ENCODE data around the gene DUSP12.
"Not testable (repeated sequence)": the region's sequence is repeated elsewhere in the genome, so short reads cannot be mapped to it uniquely, and the experiment has no call there.

The DUSP12 gene

GRCh38 chr1:161728376-161729226, 21.0 kb upstream of the DUSP12 start:
- no peak for DNase-seq

- DNase-seq = peak; percentile 56
Observed at GRCh38 chr1:161730050-161730564, 19.5 kb upstream of the DUSP12 start.

- no peak for DNase-seq
Observed at GRCh38 chr1:161731241-161731640, 18.3 kb upstream of the DUSP12 start.

GRCh38 chr1:161731981-161732718, 17.4 kb upstream of the DUSP12 start:
- no peak for DNase-seq

GRCh38 chr1:161733526-161733925, 16.1 kb upstream of the DUSP12 start:
- DNase-seq = no peak

- DNase-seq = no peak
Observed at GRCh38 chr1:161735837-161736236, 13.7 kb upstream of the DUSP12 start.

- peak; percentile 57 for DNase-seq
Observed at GRCh38 chr1:161736335-161736969, 13.1 kb upstream of the DUSP12 start.

- DNase-seq = no peak
Observed at GRCh38 chr1:161737625-161738024, 12.0 kb upstream of the DUSP12 start.

GRCh38 chr1:161738627-161739287, 10.8 kb upstream of the DUSP12 start:
- DNase-seq = peak; percentile 71

GRCh38 chr1:161739865-161740566, 9.6 kb upstream of the DUSP12 start:
- DNase-seq = no peak

GRCh38 chr1:161740921-161741320, 8.7 kb upstream of the DUSP12 start:
- DNase-seq = no peak

- no peak for DNase-seq
Observed at GRCh38 chr1:161743231-161743630, 6.4 kb upstream of the DUSP12 start.

- DNase-seq = no peak
Observed at GRCh38 chr1:161747801-161748200, 1.8 kb upstream of the DUSP12 start.

- no peak for DNase-seq
Observed at GRCh38 chr1:161763522-161764098, 14.0 kb downstream of the DUSP12 start.

GRCh38 chr1:161766102-161766981, 16.8 kb downstream of the DUSP12 start, which contains the start of gene ATF6:
Gene ATF6, plus strand, starts transcription at chr1:161766320. Its CDS starts 41 bp downstream, at chr1:161766361.
- peak; percentile 85 for DNase-seq

- no peak for DNase-seq
Observed at GRCh38 chr1:161768461-161768860, 18.9 kb downstream of the DUSP12 start.

- no peak for DNase-seq
Observed at GRCh38 chr1:161768986-161769672, 19.5 kb downstream of the DUSP12 start.

GRCh38 chr1:161769673-161770045, 20.1 kb downstream of the DUSP12 start:
- not testable (repeated sequence) for DNase-seq

GRCh38 chr1:161770250-161770649, 20.7 kb downstream of the DUSP12 start:
- DNase-seq = no peak

GRCh38 chr1:161771161-161771560, 21.6 kb downstream of the DUSP12 start:
- DNase-seq = no peak

Data from stimulated activated CD8-positive, alpha-beta memory T cell treated with anti-CD3 and anti-CD28 coated beads, Interleukin-4, amount 100 ng/mL, for 48 hours (primary cell).